Measurements from ENCODE around the gene ZNF469.

Gene ZNF469

DNA sequence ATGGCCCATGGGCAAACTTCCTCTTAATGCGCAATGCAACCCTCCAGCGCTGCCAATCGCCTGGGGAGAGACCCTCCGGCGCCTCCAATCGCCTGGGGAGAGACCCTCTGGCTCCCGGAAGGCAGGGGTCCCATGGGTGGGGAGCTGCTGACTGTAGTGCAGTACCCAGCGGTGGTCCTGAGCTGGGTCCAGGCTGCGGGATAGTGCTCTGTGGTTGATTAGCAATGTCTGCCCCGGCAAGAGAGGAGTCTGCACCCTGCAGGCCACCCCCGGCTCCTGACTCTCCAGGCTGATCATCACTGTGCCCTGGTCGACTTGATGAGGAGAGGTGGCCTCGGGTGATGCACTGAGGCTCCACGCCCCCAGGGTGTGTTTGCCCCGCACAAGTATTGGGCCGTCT lies 44.6 kb upstream of the ZNF469 start:
- no peak overlapping the region for H3K4me3 ChIP-seq (ENCODE audit: low read length)
- TF ChIP-seq, protein P1, sequence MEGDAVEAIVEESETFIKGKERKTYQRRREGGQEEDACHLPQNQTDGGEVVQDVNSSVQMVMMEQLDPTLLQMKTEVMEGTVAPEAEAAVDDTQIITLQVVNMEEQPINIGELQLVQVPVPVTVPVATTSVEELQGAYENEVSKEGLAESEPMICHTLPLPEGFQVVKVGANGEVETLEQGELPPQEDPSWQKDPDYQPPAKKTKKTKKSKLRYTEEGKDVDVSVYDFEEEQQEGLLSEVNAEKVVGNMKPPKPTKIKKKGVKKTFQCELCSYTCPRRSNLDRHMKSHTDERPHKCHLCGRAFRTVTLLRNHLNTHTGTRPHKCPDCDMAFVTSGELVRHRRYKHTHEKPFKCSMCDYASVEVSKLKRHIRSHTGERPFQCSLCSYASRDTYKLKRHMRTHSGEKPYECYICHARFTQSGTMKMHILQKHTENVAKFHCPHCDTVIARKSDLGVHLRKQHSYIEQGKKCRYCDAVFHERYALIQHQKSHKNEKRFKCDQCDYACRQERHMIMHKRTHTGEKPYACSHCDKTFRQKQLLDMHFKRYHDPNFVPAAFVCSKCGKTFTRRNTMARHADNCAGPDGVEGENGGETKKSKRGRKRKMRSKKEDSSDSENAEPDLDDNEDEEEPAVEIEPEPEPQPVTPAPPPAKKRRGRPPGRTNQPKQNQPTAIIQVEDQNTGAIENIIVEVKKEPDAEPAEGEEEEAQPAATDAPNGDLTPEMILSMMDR (conservative IDR thresholded peaks at IDR 0.05; ENCODE audit: low read length): peak; percentile 19
- no peak for DNase-seq (ENCODE audit: low read depth)

DNA sequence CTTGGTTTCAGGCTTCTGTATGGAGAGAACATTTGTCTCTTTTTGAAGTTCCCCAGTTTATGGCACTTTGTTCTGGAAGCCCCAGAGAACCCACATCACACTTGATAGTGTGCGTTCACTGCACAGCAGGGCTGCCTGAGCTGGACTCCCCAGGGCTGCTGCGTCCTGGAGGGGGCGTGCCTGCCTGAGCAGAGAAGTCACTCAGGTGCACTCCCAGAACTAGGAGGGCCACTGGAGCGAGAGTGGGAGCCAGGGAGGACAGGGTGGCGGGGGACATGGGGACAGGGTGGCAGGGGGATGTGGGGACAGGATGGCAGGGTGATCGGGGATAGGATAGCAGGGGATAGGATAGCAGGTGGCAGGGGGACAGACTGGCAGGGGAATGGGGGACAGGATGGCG lies 43.9 kb upstream of the ZNF469 start:
- no peak for DNase-seq (ENCODE audit: low read depth)
- no peak overlapping the region for H3K4me3 ChIP-seq (ENCODE audit: low read length)
- TF ChIP-seq, protein P1 (conservative IDR thresholded peaks at IDR 0.05; ENCODE audit: low read length): no peak

DNA sequence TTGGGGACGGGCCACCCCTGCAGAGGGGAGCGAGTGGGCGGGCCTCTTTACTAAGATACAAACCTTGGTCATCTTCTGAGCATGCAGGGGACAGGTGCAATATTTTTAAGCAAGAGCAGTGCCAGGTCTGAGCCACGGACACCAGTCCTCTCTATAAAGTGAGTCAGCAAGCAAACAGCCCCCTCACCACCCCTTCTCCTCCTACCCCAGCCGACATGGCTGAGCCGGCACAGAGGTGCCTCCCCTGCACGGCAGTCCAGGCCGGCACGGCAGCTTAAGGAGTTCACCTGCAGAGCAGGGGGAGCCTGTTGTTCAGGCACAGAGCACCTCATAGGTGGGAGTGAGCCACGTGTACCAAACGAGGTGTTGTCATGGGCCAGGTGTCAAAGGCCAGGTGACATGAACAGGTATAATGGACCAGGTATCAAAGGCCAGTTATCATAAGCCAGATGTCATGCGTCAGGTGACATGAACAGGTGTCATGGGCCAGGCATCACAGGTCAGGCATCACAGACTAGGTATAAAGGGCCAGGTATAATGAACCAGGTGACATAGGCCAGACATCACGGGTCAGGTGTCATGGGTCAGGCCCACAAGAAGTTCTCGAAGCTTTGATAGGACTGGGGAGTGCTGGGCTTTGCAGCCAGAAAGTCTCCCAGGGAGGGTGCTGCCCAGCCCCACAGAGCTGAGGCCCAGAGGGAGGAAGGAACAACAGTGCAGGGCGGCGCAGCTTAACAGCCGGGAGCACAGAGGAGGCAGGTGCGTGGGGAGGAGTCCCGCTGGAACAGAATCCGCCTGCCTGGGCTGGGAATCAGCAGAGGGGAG lies 42.6 kb upstream of the ZNF469 start:
- no peak for DNase-seq (ENCODE audit: low read depth)
- TF ChIP-seq, protein P1 (conservative IDR thresholded peaks at IDR 0.05; ENCODE audit: low read length): no peak
- no peak overlapping the region for H3K4me3 ChIP-seq (ENCODE audit: low read length)

DNA sequence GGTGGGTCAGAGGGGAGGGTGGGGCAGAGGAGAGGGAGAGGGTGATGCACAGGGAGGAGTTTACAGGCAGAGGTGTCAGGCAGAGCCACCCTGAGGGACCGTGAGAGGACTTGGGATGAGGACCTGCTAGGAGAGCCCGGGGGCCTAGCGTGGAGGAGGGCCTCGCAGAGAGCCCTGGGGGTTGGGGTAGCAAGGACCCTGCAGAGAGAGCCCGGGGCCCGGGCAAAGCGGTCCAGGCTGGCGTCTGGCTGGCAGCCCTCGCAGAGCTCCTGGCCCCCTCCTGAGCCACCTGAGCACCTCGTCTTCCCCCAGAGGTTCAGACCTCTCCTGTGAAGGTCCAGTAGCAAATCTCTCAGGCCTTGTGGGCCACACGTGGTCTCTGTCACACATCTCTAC lies 42.0 kb upstream of the ZNF469 start:
- no peak for DNase-seq (ENCODE audit: low read depth)
- TF ChIP-seq, protein P1 (conservative IDR thresholded peaks at IDR 0.05; ENCODE audit: low read length): no peak
- no peak overlapping the region for H3K4me3 ChIP-seq (ENCODE audit: low read length)

DNA sequence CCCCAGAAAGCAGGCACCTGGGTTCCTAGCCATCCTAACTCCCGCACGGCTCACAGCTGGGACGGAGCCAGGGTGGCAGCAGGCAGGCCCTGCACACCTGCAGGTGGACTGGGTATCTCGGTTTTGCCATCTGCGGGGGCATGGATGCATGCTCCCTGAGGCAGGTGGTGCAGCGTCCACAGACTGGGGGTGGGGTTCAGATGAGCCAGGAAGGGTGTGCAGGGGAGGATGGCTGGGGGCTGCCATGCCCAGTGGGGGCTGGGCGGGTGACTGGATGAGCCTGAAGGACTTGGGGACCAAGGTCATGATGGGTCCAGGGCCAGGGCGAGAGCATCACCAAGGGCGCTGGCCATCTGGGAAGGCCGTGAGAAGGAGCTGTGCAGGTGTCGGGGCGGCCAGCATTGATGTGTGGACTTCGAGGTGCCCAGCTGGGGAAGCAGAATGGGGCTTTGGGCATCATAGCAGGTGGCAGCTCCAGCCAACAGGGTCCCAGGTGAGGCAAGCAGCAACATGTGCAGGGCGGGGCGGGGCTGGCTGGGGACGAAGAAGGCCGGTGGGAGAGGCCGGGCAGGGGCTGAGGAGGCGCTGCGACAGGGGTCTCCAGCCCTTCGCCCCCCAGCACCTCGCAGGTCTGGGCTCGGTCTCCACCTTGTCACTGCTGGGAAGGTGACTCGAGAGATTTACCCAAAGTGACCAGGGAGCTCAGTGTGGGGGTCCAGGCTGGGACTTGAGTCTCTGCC lies 41.0 kb upstream of the ZNF469 start:
- no peak for DNase-seq (ENCODE audit: low read depth)
- TF ChIP-seq, protein P1 (conservative IDR thresholded peaks at IDR 0.05; ENCODE audit: low read length): no peak
- no peak overlapping the region for H3K4me3 ChIP-seq (ENCODE audit: low read length)

DNA sequence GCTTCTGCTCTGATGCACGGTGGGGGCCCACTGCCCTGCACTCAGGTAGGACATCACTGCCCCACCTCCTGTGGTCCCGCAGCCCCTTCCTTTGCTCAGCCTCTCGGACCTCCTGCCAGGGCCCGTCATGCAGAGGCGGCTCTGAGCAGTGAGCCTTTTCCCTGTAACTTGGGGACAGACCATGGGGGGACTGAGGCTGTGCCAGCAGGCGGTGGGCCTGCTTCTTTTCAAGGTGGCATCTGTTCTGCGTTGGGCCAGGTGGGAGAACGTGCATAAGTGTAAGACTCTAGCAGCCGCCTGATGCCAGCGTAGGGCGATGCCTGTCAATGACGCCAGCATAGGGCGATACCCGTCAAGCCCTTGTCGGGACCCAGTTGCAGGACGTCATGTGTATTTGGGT lies 40.3 kb upstream of the ZNF469 start:
- TF ChIP-seq, protein P1 (conservative IDR thresholded peaks at IDR 0.05; ENCODE audit: low read length): no peak
- no peak for DNase-seq (ENCODE audit: low read depth)
- H3K4me3 ChIP-seq (ENCODE audit: low read length): no peak overlapping the region

All from AG10803 (cell line).